GM18511 (cell line): ENCODE data around the gene HEATR9.
"Not testable (repeated sequence)": the region's sequence is repeated elsewhere in the genome, so short reads cannot be mapped to it uniquely, and the experiment has no call there.

ENCODE experiments used
- ATAC-seq: cut with Tn5 transposase; IDR thresholded peaks from one replicate; pipeline ENCODE4 v1.9.1; 2021; ENCODE audit warnings: mild to moderate bottlenecking, moderate library complexity; ENCODE audit not compliant: unreplicated experiment

HEATR9 gene

GRCh38 chr17:35868737-35869136 lies at the start of gene HEATR9:
Gene HEATR9, minus strand, starts transcription at chr17:35868891. Its CDS starts 149 bp downstream, at chr17:35868742.
- no peak for ATAC-seq

- no peak for ATAC-seq
These were observed 49.0 kb upstream of the HEATR9 start for GRCh38 chr17:35917519-35918213.

GRCh38 chr17:35915153-35915964 lies 46.7 kb upstream of the HEATR9 start:
- no peak for ATAC-seq

- no peak for ATAC-seq
These were observed 45.7 kb upstream of the HEATR9 start for GRCh38 chr17:35914354-35914753.

- ATAC-seq, result no peak
These were observed 44.9 kb upstream of the HEATR9 start for GRCh38 chr17:35913609-35914008.

GRCh38 chr17:35912942-35913341 lies 44.3 kb upstream of the HEATR9 start:
- no peak for ATAC-seq

GRCh38 chr17:35912339-35912912 lies 43.7 kb upstream of the HEATR9 start:
- ATAC-seq, result no peak

GRCh38 chr17:35909408-35909807 lies 40.7 kb upstream of the HEATR9 start:
- ATAC-seq, result no peak

GRCh38 chr17:35907691-35908090 lies 39.0 kb upstream of the HEATR9 start:
- ATAC-seq, result no peak

GRCh38 chr17:35906926-35907637 lies 38.4 kb upstream of the HEATR9 start:
- no peak for ATAC-seq

- ATAC-seq, result no peak
These were observed 37.7 kb upstream of the HEATR9 start for GRCh38 chr17:35906191-35906925.

GRCh38 chr17:35903451-35903850 lies 34.8 kb upstream of the HEATR9 start:
- no peak for ATAC-seq

GRCh38 chr17:35901631-35902175 lies 33.0 kb upstream of the HEATR9 start:
- ATAC-seq, result no peak

GRCh38 chr17:35900708-35901480 lies 32.2 kb upstream of the HEATR9 start:
- ATAC-seq, result no peak

- no peak for ATAC-seq
These were observed 31.6 kb upstream of the HEATR9 start for GRCh38 chr17:35900280-35900679.

GRCh38 chr17:35898283-35899070 lies 29.8 kb upstream of the HEATR9 start:
- ATAC-seq, result no peak

- not testable (repeated sequence) for ATAC-seq
These were observed 29.1 kb upstream of the HEATR9 start for GRCh38 chr17:35897772-35898171.

GRCh38 chr17:35895636-35896587 lies 27.2 kb upstream of the HEATR9 start:
- ATAC-seq, result no peak
